TTC549 (cell line): ENCODE measurements around the gene DTNBP1.

ENCODE experiments used
- FAIRE-seq: peaks from 2 replicates; lab custom pipeline; 2012; peaks lifted over from hg19 to GRCh38; lab: Jason Lieb, UNC

Gene DTNBP1

DNA sequence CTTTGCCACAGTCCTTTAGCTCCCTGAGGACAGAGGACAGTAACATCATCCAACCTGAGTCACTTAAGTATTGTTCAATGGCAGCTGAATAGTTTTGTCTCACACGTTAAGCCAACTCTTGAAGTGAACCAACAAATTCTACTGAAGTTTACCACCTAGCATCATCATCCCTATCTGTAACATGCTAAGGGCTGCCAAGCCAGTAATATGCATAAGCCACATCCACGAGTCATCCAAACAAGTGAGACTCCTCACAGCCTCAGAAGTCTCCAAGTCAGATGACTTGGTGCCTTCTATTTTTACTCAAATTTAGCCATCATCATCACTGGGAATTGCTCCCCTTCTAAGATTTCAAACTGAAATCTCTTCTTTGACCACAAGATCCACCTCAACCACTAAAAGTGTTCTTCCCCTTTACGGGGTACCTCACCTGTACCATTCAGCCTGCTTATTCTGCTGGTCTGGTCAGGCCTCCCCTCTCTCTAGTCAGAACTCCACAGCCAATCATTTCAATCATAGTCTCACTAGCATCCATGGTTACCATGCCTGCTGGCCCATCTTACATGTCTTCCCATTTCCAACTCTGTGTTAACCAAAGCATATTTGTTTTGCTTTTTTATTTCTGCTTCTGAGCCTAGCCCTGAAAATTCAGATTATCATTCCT, 73.7 kb downstream of the DTNBP1 start:
- no peak for FAIRE-seq

DNA sequence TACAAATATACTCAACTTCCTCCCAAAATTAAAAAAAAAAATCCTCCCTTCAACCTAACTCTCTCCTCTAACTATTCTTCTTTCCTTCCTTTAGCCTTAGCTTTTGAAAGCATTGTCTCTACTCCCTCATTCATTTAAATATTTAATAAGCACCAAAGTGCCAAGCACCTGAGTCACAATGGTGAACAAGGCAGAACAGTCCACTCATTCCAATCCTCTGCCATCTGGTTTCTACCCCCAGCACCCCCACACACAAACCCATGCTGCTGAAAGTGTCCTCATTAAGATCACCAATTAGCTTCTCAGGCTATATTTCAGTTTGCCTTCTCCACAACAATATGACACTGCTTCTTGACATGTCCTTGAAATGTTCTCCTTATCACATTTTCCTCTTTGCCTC, 76.3 kb downstream of the DTNBP1 start:
- no peak for FAIRE-seq

DNA sequence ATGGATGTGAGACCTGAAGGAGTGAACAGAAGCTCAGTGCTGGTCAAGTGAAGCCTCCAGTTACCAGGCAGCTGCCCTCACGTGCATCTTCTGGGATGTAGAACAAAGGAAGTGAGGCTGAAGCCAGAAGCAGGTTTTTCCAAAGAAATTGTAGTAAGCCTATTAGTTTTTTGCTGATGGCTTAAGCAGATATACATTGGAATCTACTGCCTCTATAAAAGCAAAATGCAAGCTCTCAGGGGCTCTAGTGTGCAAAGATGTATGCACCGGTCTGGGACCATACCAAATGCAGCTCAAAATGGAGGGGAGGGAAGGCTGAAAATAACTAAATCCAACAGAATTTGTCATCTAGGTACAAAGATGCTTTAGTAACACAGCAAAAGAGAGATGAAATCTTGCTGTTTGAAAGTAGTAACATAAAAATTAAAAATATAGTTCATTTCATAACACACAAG, 77.0 kb downstream of the DTNBP1 start:
- FAIRE-seq, result no peak

- FAIRE-seq, result no peak
Measured at GRCh38 chr6:15582499-15582898, 80.3 kb downstream of the DTNBP1 start.

- FAIRE-seq, result no peak
Measured at GRCh38 chr6:15581751-15582150, 81.1 kb downstream of the DTNBP1 start.

DNA sequence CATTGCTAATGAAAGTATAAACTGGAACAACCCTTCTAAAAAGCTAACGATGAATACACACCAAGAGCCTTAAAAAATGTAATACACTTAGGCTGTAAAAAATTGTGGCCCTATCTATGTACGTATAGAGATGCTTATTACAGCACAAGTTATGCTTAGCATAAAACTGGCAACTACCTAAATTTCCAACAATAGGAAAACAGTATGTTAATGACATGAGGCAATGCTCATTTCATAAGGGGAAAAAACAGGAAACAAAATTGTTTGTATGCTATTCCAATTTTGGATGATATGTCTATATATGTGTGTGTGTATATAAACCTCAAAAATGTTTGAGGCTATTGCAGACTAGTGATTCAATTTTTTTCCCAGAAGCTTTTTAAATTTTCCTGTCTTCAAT, 82.5 kb downstream of the DTNBP1 start:
- no peak for FAIRE-seq

GRCh38 chr6:15578716-15579391, 84.0 kb downstream of the DTNBP1 start:
- FAIRE-seq, result no peak

DNA sequence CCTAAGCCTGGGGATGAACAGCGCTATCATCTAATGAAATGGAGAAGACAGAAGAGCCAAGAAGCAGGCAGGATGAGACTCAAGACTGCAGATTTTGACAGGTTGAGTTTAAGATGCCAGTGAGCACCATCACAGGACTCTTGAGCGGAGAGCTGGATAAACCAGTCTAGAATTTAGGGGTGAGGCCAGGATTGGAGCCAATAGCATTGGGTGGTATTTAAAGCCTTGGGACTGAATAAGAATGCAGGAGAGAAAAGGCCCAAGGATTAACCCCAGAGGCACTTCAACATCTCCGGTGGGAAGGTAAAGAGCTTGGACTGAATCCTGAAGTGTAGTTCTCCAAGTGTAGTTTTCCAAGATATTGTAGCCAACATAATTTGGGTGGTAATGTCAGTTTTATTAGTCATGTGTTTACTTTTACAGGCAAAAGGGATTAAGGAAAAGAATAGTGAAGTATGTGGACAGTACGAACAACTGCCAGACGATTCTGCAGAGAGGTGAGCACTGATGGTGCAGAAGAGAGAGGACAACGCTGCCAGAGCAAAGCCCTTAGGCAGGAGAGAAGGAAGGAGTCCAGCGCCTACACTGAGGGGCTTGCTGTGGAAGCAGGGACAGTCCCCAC, 85.2 kb downstream of the DTNBP1 start:
- no peak for FAIRE-seq

GRCh38 chr6:15577106-15577505, 85.7 kb downstream of the DTNBP1 start:
- no peak for FAIRE-seq

DNA sequence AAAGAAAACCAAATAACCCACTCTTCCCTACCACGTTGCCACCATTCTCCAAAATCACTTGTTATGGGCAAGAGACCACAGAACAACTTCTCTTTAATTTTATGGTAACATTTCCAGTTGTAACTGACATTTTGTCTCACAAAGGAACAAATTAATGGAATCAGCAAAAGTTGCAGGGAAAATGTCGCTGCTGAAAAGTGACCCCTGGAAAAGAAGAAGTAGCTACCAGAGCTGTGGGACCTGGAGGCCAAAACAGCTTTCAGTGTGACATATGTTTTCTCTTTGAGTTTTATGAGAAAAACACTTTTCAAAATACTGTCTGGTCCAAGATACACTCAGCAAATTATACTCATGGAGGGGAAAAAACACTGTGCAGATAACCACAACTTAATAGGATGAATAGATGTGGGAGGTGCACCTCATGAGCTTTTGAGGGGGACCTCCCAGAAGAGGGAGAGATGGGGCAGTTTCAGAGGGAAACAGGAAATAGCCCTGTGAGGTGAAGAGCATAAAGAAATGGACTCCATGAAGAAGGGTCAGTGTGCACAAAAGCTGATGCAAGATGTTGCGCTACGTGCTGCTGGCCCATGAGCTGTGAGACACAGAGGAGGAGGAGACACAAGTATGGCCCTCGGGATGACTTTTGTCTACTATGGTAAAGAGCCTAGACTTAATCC, 87.3 kb downstream of the DTNBP1 start:
- no peak for FAIRE-seq

DNA sequence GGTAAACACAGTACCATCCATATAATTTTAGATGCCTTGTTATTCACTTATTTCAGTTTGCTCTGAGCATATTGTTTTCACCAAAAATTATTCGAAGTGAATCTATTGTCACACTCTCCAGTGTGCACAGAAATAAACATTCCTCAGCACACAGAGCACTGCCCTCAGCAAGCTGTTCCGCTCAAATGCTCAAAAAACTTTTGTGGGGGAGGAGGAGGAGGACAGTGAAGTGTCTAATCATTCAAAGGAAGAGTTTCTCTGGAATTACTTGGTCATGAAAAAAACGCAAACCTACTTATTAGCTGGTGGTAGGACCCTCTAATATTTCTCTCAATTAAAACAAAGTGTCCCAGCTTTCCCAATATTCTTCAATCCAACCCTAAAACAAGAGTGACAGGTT, 88.3 kb downstream of the DTNBP1 start:
- no peak for FAIRE-seq

DNA sequence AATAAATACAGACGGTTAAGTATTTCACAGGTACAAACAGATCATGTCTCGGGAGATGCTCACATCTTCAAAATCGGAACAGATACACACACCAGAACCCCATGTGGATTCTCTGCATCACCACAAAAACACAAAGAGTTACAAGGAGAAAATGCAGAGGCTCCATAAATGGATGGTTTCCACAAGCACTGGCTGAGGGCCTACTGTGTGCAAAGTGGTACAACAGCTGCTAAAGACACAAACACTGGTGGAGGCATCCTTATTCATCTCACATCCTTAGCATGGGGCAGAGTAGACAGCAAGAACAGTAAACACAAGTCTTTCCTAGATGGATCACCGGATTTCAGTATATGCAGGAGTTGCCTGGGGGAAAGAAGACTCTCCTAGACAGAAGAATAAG, 88.8 kb downstream of the DTNBP1 start:
- FAIRE-seq, result no peak

DNA sequence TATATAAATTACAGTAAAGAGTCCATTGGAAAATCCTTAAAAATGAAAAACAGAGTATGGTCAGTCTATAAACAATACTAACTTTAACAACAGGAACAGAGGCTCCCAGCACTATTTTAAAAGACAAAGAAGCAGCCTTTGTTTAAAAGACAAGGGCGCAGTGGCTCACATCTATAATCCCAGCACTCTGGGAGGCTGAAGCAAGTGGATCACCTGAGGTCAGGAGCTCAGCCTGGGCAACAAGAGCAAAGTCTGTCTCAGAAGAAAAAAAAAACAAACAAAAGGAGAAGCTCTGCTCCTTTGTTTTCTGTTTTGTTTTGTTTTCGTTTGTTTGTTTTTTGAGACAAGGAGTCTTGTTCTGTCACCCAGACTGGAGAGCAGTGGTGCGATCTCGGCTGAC, 89.4 kb downstream of the DTNBP1 start:
- FAIRE-seq, result no peak

DNA sequence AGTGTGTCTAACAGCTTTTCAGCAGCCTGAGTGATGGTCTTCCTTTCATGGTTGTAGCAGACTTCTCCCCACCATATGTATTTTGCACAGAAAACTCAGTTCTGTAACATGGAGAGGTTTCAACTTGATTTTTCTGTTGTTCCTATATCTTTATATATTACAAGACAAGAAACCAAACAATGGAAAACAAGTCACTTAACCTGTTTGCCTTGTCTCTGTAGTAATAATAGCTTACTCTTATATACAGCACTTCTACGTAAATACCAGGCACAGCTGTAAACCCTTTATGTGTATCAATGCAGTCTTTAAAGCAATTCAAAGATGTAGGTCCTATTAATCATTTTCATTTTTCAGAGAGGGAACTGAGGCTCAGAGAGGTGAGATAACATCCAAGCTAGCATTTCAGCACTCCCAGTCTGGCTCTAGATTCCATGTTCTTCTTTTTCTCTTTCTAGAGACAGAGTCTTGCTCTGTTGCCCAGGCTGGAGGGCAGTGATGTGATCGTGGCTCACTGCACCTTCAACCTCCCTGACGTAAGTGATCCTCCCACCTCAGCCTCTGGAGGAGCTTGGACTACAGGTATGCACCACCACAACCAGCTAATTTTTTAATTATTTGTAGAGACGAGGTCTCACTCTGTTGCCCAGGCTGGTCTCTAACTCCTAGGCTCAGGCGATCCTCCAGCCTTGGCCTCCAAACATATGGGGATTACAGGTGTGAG, 90.4 kb downstream of the DTNBP1 start:
- no peak for FAIRE-seq

GRCh38 chr6:15570171-15570570, 92.7 kb downstream of the DTNBP1 start:
- no peak for FAIRE-seq

DNA sequence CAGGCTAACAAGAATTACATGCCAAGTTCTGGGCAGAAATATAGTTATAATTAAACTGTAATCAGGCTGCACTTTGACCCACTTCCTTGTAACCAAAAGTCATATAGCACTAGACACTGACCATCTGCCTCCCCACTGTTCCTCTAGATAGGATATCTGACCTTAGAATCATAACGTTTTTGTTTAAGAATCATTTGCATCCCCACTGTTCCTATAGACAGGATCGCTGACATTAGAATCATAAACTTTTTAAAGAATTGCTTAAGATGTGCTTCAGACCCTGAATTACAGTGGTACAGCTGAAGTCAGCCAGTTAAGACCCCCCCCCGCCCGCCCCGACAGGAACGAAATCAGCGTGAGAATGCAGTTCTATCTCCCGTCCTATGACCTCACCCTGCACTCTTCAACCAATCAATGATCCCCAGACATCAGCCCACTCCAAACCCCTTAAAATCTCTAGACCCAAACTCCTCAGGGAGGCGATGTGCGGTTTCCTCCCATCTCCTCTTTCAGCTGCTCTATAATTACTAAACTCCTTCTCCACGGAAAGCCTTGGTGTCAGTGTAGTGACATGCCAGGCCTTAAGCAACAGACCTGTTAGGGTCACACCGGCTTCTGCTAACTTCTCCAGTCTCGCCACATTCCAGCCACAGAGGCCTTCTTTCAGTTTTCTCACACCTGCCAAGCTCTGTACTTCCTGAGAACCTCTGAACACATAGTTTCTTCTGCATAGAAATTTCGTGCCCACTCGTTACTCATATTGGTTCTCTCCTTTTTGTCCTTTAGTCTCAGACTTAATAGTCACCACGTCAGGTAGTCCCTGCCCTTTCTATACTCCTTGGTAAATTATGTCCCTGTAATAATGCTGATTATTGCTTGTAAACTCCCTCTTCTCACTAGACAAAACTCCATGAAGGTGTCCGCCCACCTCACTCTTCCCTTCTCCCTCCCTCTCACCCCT, 93.5 kb downstream of the DTNBP1 start:
- no peak for FAIRE-seq

DNA sequence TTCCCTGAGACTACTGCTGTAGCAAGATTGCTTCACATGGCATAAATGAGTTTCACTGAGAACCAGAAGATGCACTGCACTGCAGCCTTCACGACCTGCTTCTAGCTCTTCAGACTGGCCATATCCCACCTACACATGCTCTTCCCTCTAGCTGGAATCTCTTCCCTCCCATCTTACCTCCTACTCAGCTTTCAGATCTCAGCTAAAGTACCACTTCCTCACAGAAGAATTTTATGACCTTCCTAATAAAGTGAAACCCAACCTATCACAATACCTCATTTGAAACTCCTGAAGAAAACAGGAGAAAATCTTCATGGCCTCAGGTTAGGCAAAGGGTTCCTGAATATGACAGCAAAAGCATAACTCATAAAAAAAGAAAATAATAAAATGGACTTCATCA, 99.9 kb downstream of the DTNBP1 start:
- FAIRE-seq, result no peak

GRCh38 chr6:15561447-15562199, 101.2 kb downstream of the DTNBP1 start:
- no peak for FAIRE-seq

DNA sequence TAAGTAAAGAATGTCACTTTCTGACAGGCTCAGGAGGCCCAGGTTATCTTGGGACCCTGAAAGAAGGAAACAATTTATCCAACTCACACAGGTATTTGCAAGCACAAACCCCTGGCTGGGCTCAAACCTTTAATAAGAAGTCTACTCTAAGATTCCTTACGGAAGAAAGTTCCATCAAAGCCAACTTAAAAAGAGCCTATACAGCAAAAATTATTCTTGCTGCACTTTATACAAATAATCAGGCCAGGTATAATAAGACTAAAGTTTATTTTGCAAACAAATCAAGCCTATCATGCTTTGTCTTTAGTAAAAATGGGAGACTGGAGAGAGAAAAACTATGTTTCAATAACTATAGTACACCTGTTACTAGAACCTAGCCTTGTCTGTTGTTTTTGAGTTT, 102.1 kb downstream of the DTNBP1 start:
- no peak for FAIRE-seq

DNA sequence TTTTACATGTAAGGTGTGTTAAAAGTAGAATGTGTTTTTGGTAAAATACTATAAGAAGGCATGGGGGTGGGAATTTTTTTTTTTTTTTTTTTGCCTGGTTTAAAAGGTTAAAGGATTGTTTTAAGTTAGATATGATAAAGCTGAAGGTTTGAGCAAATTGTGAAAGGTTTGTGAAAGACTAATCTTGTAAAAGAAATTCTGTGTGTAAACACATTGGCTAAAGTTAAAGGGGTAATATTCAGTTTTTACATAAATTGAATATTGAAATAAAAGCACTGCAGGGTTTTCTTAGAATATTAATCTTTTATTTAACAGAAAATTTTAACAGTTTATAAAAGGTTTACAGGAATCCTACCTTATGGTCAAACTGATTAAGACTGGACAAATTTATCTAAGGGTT, 105.7 kb downstream of the DTNBP1 start:
- no peak for FAIRE-seq

DNA sequence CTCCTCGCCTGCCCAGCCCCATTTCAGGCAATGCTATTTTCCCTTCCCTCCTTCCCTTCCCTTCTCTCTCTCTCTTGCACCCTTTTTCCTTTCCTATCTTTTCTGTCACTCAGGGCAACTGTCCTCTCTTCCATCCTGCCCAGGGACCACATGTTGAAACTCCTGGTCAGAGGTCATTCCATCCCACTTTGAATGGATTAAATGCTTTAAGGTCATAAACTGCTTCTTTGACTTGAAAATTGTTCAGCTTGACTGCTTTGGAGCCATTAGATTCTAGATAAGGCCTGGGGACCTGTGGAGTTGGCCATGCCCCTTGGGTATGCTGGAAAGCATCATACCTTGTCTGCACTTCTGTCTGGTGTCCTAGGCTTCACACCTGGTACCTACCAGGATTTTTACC, 106.1 kb downstream of the DTNBP1 start:
- no peak for FAIRE-seq
